GM12878 (cell line): ENCODE results near the gene RANBP9. TPM values are rescaled to one million over a fixed set of nuclear protein-coding genes. Genes with fewer than 3 reads are reported as not detected.

Experiments used
- ATAC-seq: fragments of 200-7000 bp; cut with Tn5 transposase; 3 replicates; pipeline ENCODE4 v1.9.1; 2020; ENCODE audit warnings: mild to moderate bottlenecking, moderate library complexity
- BruUV-seq: library from RNA; stranded (reverse); fragments of 400-500 nt; replicated peaks from 2 replicates; lab custom pipeline; 2021; lab: Mats Ljungman, UMichigan
- CTCF ChIA-PET: fragments of 300-600 bp; sonication (Branson Sonifier 250); formaldehyde crosslinking; extraction: SDS; loops from one replicate; lab custom pipeline; 2021; ENCODE audit warnings: inconsistent platforms; lab: Yijun Ruan, JAX
- POLR2A ChIA-PET: fragments of 350-600 bp; formaldehyde crosslinking; extraction: SDS; loops from one replicate; lab custom pipeline; 2021; ENCODE audit warnings: inconsistent platforms; lab: Charles Lee
- RAD21 ChIA-PET: fragments of 300-600 bp; sonication (Branson Sonifier 250); formaldehyde crosslinking; loops from one replicate; lab custom pipeline; 2023; ENCODE audit warnings: antibody characterized with exemption; ENCODE audit not compliant: unreplicated experiment; lab: Charles Lee
- SMC1A ChIA-PET: fragments of 300-600 bp; sonication (Branson Sonifier 250); formaldehyde crosslinking; loops from one replicate; lab custom pipeline; 2023; ENCODE audit not compliant: unreplicated experiment, uncharacterized antibody; lab: Charles Lee
- DNase-seq: peaks from one replicate; pipeline ENCODE4 v3.0.0-alpha.2; 2011; ENCODE audit warnings: low read depth, low spot score
- FAIRE-seq: peaks from 3 replicates; lab custom pipeline; 2011; peaks lifted over from hg19 to GRCh38; lab: Jason Lieb, UNC
- H2AFZ ChIP-seq: 2 replicates; pipeline ENCODE4 v1.6.0; 2011; ENCODE audit warnings: low read depth, low read length, control low read depth; ENCODE audit not compliant: control insufficient read depth
- H3K27ac ChIP-seq: 2 replicates; pipeline ENCODE4 v1.5.1; 2011; ENCODE audit warnings: control low read depth; ENCODE audit not compliant: control insufficient read depth, insufficient read depth
- H3K27me3 ChIP-seq, 2 experiments: replicated peaks in 1 of 2; 2 replicates each; pipeline versions ENCODE4 v1.6.0 to v1.6.1; 2011; ENCODE audit warnings: low read length in 1 of 2; ENCODE audit not compliant: control insufficient read depth in 2 of 2, insufficient read depth in 2 of 2
- H3K36me3 ChIP-seq, 2 experiments: 2 replicates each; pipeline ENCODE4 v1.5.1; 2011; ENCODE audit warnings: low read length in 1 of 2; ENCODE audit not compliant: control insufficient read depth in 2 of 2, insufficient read depth in 2 of 2
- H3K4me1 ChIP-seq: 2 replicates; pipeline ENCODE4 v1.6.1; 2011; ENCODE audit warnings: mild to moderate bottlenecking, low read length, moderate library complexity, mixed read lengths; ENCODE audit not compliant: control insufficient read depth, insufficient read depth
- H3K4me2 ChIP-seq: 2 replicates; pipeline ENCODE4 v1.6.0; 2011; ENCODE audit warnings: control low read depth; ENCODE audit not compliant: control insufficient read depth, insufficient read depth
- H3K4me3 ChIP-seq: fragments of 200-600 bp; sonication (generic); 2 replicates; pipeline ENCODE4 v1.5.1; 2016
- H3K79me2 ChIP-seq: 2 replicates; pipeline ENCODE4 v1.6.0; 2011; ENCODE audit warnings: low read length; ENCODE audit not compliant: control insufficient read depth, insufficient read depth
- H3K9ac ChIP-seq: 2 replicates; pipeline ENCODE4 v1.8.0; 2011; ENCODE audit warnings: low read length, control low read depth, mixed read lengths; ENCODE audit not compliant: control insufficient read depth, insufficient read depth
- H3K9me3 ChIP-seq: replicated peaks from 3 replicates; pipeline ENCODE4 v1.5.1; 2011; ENCODE audit warnings: mild to moderate bottlenecking, low read length; ENCODE audit not compliant: control insufficient read depth, insufficient read depth
- H4K20me1 ChIP-seq: 2 replicates; pipeline ENCODE4 v1.6.0; 2011; ENCODE audit not compliant: control insufficient read depth, insufficient read depth
- BCL11A ChIP-seq: IDR thresholded peaks from 2 replicates; pipeline ENCODE4 v1.6.1; 2011; ENCODE audit warnings: low read depth, low read length
- ESRRA ChIP-seq: IDR thresholded peaks from 2 replicates; pipeline ENCODE4 v1.6.1; 2012; ENCODE audit warnings: mild to moderate bottlenecking, low read length, improper control_type of control experiment
- RUNX3 ChIP-seq: IDR thresholded peaks from 2 replicates; pipeline ENCODE4 v1.6.1; 2012; ENCODE audit warnings: low read length, inconsistent platforms
- TAF1 ChIP-seq: IDR thresholded peaks from 2 replicates; pipeline ENCODE4 v1.6.1; 2011; ENCODE audit warnings: mild to moderate bottlenecking, low read depth, low read length, borderline replicate concordance
- USF2 ChIP-seq: IDR thresholded peaks from 2 replicates; pipeline ENCODE4 v1.6.1; 2011; ENCODE audit warnings: low read depth, low read length, improper control_type of control experiment, borderline replicate concordance
- WGBS: methylation state at CpG from one replicate; pipeline ENCODE4 v1.1.6; 2016; ENCODE audit warnings: low lambda C conversion rate; ENCODE audit not compliant: insufficient replicate concordance, insufficient coverage; ENCODE audit errors: missing lambda C conversion rate; 5-methylcytosine and 5-hydroxymethylcytosine counted together
- in situ Hi-C: fragments of 300-500 bp; cut with MboI; formaldehyde crosslinking; loops from 9 replicates; pipeline ENCODE4 v1.14.3; 2018; ENCODE audit warnings: mixed read lengths
- intact Hi-C: fragments of 100-400 bp; cut with micrococcal nuclease; formaldehyde crosslinking; loops from one replicate; pipeline ENCODE4 v1.14.2; 2022; ENCODE audit not compliant: unreplicated experiment
- polyA plus RNA-seq, 11 experiments: library from polyadenylated mRNA; depleted of rRNA in 4 of 11; unstranded in 6 of 11; stranded (reverse) in 5 of 11; fragments of >200 nt; fragmentation: Nextera tagmentation in 4 of 11; fragmentation: Illumina TruSeq in 1 of 11; extraction: Ambion mirVana in 4 of 11; extraction: Trizol in 1 of 11; gene quantifications; 1 replicate in 1 of 11; 2 replicates in 10 of 11; pipeline versions ENCODE4 v1.2.1 to v1.2.3, GENCODE V29; 2011 to 2016; ENCODE audit warnings: inconsistent platforms in 2 of 11, missing spikeins in 2 of 11, low read depth in 1 of 11
- total RNA-seq, 4 experiments: library from RNA; depleted of rRNA in 3 of 4; stranded (reverse); fragments of >200 nt in 3 of 4; fragmentation: Illumina TruSeq in 1 of 4; extraction: Trizol in 1 of 4; gene quantifications; 2 replicates each; pipeline versions ENCODE4 v1.2.1 to v1.2.3, GENCODE V29; 2013 to 2021

Gene RANBP9
- total and polyA plus RNA-seq, 10 of the 15 experiments (the other 5 are each of a cell fraction or from before 2014, with no cell fraction given), result 3.7 to 43.1 (median 16.2) TPM

- no peak overlapping the region for H3K4me3 ChIP-seq
- RAD21 ChIA-PET, result no interaction called here
- H3K79me2 ChIP-seq, result peaks cover 40% of the 10 kb centered on the region
- no peaks in the 10 kb centered on the region for H3K4me1 ChIP-seq
- peaks cover 2% of the 10 kb centered on the region; the same call in 2 of the 3 replicates for H3K9me3 ChIP-seq
- no peaks in the 10 kb centered on the region for H3K27me3 ChIP-seq
- no peak overlapping the region for H3K27ac ChIP-seq
- no peak for FAIRE-seq
- H2AFZ ChIP-seq, result no peak overlapping the region
- H3K9ac ChIP-seq, result no peak overlapping the region
- in situ Hi-C loops, result no loop called here
- H4K20me1 ChIP-seq, result no peaks in the 10 kb centered on the region
- SMC1A ChIA-PET, result interaction anchor here (1.2 to 3.7 kb wide), 3 partner anchors 10 to 35 kb away, joined by 3 to 17 read pairs (median 4); no protein-coding TSS in a partner anchor
- CTCF ChIA-PET, result interaction anchor here (1.6 kb wide), 1 partner anchor 14 kb away, joined by 3 read pairs; no protein-coding TSS in a partner anchor
- no peak overlapping the region for H3K4me2 ChIP-seq
- TF ChIP-seq TAF1 (no peak), BCL11A (no peak), USF2 (no peak), RUNX3 (no peak), ESRRA (no peak)
- TF ChIP-seq, all 136 proteins: peak for 0
- H3K36me3 ChIP-seq, result peaks cover 0 to 1% of the 10 kb centered on the region in 2 experiments; a peak in 1 of 4 replicates
- POLR2A ChIA-PET, result interaction anchor here (1.2 kb wide), 1 partner anchor 21 kb away, joined by 7 read pairs; no protein-coding TSS in a partner anchor
- ATAC-seq, result peak; percentile 56
- DNase-seq, result no peak
- intact Hi-C loops, result no loop called here
- 74% methylated on average over 2 of the region's 2 CpGs for whole genome bisulfite sequencing
- no TSS peak for BruUV-seq
Measured at GRCh38 chr6:13674533-13675190, 37.0 kb downstream of the RANBP9 start.
